ENCODE measurements around the gene C10orf71.

C10orf71 gene

DNA sequence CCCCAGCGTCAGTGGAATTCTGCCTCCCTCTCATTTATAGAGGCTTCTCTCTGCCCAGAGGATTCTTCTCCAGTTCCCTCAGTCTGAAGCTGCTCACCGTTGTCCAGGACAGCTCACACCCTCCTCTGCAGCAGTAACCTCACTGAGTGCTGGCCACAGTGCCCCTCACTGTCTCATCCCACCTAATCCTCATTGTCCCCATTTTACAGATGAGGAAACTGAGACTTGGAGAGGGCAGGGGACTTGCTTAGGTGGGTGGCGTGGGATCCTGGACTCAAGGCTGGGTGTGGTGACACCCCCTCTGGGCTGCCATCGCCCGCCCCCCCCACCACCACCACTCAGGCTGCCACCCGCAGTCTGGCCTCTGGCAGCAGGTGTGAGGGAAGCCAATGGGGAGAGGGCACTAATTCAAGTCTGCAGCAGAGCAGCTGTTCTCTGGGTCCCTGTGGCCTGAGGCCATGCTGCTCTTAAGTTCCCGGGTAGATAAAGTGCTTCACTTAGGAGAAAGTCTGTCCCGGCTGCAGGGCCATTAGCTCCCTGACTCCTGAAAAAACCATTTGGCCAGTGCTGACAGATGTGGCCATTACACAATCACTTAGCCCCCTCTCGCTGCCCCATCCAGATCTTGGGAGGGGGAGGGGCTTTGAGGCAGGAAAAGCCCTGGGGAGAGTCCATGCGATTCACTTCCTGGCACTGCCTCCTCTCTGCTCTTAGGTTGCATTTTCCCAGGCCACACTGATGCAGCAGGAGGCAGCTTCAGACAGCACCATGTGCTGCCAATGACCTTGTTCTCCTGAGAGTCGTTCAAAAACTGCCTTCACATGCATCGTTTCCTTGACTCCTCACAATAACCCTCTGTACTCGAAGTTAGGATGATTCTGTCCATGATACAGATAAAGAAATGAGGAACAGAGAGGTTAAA is 60.6 kb downstream of the C10orf71 start:
- peak; percentile 78 for DNase-seq (ENCODE audit: low spot score)

DNA sequence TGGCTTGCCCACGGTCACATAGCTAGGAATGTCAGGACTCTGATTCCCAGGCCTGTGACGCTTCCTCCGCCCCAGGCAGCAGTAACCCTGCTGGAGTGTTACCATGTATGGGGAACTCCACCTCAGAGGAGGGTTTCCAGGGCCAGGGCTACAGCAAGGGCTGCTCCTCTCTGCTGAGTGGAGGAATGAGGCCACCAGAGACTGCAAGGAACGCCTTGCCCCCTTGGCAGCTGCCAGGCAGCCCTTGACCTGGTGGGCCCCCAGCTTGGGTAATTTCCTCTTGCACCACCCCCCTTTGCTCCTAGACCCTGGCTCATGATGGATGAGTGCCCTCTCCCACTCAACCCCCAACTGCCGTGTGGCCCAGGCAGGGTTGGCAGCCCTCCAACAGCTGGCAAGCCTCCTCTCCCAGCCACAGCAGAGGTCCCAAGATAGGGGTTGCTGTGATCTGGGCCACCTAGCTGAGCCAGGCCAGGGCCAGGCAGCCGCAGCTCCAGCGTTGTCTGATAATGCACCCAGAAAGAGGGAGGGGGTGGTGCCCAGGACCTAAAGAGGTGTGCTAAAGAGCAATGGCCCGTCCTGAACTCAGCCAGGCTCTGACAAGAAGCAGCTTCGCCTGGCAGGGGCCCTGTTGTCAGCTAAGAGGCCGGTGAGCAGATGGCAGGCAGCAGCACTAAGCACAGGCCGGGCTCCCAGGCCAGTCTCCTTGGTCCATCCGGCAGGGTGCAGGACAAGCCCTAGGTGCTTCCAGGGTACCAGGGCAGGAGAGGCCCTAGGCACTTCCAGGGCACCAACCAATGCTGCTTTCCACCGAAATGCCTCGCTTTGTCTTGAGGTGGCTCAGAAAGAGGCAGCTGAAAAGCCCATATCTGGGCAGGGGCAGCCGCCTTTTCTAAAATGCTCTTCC is 61.6 kb downstream of the C10orf71 start:
- DNase-seq (ENCODE audit: low spot score): peak; percentile 11

DNA sequence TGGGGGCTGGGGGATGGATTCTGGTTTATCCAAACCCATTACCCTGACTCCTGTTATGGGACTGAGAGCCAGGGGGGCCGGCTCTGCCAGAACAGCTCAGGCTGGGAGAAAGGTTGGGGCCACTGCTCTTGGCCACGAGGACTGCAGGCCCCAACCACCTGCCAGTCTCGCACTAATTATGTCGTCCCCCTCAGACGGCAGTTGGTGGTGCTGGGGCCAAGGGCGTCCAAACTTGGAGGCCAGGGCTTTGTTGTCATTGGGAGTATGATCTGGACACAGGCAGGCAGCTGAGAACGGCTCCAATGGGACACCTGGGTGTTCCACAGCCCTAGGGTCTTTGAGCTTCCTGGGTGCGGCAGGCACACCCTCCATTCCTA is 62.2 kb downstream of the C10orf71 start:
- no peak for DNase-seq (ENCODE audit: low spot score)

DNA sequence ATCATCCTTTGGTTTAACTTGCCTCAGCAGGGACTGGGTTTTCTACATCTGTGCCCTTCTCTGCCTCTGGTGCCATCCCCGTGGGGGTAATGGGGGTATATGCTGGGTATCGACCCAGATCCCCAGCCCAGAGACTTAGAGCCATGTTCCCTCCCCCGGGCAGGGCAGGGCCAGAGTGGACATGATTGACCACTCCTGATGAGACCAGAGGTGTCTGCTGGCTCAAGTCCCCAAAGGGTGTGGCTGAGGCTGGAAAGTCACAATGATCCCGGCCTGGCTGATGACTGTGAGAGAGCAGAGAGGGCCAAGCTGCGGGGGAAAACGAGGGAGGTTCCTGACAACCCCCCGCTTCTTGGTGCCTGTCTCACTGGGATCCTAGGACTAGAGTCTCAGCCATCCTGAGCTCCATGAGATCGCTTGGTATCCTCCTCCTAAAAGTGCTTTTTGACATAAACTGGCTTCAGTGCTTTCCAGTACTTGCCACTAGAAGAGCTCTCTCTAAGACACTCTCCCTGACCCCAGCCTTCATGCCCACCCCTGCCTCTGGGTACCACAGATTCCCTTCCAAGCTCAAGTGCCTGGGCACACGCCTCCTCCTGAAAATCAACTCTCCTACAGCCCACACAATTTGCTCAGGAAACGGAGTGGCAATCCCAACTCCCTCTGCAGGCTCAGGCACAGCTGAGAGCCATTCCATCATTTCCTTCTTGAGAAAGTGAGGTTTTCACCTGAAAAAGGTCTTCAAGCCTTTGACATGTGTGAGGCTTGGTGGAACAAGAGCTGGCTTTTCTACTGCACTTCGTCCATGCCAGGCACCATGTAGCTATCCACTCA is 63.0 kb downstream of the C10orf71 start:
- no peak for DNase-seq (ENCODE audit: low spot score)

DNA sequence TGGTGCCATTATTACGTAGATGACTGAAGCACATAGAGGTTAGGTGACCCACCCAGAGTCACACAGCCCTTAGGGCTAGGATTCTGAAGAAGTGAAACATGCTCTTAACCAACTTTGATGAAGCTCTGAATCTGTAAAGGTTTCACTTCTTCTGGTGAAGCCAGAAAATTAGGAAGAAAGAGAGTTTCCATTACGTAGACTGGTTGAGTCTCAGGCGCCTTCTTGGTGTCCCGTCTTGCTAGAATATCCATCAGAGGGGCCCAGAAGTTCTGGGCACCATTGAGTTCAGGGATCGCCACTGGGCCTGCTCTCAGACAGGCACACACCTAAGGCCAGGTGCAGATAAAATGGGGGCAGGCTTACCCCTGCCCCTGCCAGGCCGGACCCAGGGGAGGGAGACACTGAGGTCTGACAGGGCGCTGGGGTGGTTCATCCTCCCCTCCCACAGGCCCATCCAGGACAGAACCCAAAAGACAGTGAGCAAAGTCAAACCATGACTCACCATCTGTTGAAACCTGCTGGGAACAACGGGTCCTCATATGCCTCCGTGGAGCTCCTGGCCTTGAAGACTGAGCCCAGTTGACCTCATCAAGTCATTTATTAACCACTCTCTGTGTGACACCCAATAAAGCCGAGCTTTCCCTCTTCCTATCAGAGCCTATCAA is 63.8 kb downstream of the C10orf71 start:
- DNase-seq (ENCODE audit: low spot score): no peak

DNA sequence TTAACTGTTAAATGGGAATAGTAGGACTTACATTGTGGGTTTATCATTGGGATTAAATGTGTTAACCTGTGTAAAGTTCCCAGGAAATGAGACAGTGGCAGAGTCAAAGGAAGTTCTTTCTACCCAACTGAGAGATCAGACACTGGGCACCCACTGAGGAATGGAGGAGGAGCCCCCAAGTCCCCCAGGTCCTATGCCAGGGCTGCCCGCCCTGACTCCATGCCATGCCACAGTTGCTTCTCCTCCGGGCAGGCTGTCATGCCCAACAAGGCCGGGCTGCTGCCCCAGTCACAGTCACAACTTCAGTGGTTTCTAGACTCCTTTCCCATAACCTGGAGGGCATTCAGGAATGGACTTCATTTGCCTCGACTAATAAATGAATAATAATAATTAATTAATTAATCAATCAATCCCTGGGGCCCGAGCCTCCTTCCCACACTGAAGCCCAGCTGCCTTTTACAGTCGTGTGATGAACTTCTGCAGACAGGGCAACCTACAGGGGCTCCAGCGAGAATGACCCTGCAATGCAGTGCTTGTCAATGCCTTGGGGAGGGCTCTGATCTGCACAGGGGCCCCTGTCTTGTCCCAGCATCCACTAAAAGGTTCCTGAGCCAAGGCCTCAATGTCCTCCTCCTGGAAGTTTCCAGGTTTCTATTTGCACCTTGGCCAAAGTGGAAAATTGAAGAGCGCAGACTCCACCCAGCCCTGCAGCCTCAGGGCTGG is 64.5 kb downstream of the C10orf71 start:
- no peak for DNase-seq (ENCODE audit: low spot score)

DNA sequence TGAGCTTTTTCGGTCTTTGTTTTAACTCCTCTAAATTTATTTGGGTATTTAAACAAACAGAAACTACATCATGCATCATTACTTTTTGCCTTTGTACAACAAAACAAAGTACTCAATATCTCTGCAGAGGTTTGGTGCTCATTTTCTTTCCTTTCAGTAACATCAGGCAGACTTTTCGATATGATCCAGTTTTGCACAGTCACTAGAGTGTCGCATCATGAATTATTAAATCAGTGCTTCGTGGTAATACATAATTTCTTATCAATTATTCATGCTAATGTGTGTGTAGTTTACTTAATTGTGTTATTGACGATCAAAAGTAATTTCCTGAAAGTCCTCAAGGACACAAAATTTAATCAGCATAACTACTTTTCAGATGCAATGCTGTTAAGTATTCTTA is 65.1 kb downstream of the C10orf71 start:
- no peak for DNase-seq (ENCODE audit: low spot score)

DNA sequence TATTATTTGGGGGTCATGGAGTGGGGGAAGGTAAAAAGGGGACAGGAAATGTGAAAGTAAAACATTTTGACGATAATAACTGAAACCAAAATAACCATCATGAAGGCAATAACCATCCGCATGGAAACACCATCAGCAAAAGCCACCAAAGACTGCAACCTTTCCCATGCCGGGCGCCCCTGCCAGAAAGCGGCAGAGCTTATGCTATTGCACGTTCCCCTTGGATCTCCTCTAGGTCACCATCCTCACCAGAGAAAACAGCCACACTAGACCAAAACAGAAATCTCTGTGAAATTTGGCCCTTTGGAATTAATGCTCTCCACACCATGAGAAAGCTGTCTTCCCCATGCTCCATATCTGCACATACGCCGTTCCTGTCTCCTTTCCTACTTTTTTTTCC is 65.8 kb downstream of the C10orf71 start:
- no peak for DNase-seq (ENCODE audit: low spot score)

DNA sequence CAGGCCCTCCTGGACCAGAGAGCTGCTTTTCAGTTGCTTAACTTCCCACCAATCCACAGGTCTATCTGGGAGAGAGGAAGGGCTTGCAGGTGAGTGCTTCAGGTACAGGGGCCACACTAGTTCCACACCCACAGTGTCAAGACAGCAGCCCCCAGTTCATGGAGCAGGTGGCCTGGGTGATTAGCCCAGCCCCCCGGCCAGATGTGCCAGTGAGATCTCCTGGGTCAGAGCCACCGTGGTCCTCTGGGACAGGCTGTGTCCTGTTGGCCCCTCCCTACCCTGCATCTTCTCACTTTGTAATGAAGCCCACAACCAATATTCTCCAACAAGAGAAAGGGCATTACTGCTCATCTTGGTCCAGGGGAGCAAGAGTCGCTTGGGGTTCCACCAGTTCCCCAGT is 66.3 kb downstream of the C10orf71 start:
- no peak for DNase-seq (ENCODE audit: low spot score)

DNA sequence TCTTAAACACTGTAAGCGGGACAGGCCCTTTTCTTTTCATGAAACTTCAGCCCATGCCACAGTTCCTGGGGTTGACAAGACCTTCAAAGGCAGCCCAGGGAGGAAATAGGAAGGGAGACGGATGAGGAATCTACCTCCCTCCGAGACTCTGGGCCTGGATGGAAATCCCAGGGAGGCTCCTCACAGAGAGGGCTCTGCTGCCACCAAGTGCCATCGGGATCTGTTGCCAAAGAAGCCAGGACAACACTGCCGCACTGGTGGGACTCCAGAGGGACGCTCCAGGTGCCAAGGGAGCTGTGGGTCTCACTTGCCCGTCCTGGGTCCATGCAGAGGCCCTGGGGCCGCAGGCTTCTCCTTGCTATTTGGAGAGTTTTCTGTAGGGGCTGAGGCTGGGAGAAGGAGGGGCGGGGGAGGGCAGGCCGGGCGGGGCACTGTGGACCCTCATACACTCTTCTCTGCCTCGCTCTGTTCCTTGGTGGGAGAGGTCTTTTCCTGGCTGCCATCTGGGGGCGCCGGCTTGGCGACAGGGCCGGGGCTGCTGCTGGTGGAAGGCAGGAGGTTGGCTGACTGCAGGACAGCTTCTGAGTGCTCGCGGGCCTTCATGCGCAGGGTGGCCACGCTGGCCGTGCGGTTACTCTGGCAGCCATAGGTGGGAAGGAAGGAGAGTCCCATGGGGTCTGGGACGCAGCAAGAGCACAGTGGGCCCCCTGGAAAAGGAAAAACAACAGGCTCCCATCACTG is 66.9 kb downstream of the C10orf71 start:
- no peak for DNase-seq (ENCODE audit: low spot score)

DNA sequence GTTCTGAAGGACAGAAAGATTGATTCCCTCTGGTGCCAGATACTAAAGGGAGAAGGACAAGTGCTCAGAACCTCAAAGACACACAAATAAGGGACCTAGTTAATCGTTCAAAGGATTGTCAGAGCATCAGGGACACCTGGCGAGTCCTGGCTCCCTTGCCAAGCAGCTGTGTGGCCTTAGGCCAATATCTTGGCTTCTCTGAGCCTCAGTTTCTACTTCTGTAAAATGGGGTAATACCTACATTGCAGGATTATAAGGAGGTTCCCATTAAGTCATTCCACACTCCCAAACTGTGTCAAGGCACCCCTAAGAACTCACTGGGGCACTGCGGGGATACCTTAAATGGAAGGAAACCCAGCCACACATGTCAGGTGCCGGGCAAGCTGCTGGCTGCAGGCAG is 67.5 kb downstream of the C10orf71 start:
- DNase-seq (ENCODE audit: low spot score): no peak

DNA sequence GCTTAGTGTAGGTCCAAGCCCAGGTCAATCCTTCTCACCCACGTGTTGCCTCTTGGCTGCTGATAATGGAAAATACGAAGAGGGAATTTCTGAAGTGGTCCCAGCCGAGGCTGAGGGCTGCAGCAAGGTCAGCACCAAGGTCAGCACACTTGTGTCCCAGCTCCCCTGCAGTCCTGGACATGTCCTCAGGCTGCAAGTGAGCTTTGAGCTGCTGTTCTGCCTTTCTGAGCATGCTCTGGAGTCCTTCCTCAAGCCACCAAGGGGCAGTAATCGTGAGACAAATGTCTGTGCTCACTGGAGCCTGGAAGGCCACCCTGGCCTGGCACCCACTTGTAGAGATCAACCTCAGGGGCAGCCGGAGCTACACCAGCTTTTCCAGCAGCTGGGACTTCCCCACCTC is 68.6 kb downstream of the C10orf71 start:
- DNase-seq (ENCODE audit: low spot score): no peak

DNA sequence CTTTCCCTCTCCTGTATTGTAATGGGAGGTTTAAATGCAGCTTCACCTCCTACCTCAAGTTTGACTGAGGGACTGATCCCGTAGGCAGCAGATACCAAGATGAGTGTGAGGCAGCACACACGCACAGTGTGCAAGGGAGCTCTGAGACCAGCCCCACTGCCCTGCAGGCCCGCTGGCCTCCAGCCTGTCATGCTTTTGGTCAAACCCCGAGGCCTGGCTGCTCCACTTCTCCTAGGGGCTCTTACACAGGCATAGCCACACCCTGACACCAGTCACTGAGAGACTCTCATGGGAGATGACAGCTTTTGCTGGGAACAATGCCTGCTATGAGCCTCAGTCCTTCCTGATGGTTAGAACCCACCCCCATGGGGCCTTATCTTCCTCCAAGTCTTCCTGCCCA is 69.3 kb downstream of the C10orf71 start:
- DNase-seq (ENCODE audit: low spot score): no peak

DNA sequence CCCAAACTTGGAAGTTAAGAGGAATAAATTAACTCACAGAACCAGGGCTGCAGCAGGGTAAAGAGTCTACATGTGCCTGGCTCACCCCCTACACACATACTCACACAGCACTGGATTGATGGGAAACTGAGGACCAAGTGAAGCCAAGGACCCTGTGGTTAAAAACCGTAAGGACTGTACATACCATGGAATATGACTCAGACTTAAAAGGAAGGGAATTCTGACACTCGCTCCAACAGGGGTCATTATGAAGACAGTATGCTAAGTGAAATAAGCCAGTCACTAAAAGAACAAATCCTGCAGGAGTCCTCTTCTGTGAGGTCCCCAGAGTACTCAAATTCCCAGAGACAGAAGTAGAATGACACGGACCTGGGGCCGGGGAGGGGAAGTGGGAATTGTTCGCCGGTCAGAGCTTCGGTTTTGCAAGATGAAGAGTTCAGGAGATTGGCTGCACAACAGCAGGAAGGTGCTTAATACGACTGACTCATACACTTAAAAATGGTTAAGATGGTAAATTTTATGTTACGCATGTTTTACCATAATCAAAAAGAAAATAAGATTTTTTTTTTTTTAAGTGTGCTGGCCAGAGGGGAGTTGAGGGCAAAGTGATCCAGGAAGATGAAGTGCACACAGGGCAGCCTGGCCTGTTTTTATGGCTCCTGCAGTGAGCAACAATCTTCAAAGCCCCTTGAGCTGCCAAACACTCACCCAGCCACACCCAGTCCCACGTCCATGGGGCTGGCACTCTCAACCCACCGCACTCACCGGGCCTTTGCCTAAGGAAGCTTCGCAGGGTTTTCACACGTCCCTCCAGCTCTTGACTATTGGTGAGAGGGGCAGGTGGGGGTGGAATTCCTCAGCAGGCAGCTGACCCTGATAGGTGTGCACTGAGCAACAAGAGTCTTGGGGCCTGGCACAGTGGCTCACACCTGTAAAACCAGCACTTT is 70.5 kb downstream of the C10orf71 start:
- DNase-seq (ENCODE audit: low spot score): no peak

DNA sequence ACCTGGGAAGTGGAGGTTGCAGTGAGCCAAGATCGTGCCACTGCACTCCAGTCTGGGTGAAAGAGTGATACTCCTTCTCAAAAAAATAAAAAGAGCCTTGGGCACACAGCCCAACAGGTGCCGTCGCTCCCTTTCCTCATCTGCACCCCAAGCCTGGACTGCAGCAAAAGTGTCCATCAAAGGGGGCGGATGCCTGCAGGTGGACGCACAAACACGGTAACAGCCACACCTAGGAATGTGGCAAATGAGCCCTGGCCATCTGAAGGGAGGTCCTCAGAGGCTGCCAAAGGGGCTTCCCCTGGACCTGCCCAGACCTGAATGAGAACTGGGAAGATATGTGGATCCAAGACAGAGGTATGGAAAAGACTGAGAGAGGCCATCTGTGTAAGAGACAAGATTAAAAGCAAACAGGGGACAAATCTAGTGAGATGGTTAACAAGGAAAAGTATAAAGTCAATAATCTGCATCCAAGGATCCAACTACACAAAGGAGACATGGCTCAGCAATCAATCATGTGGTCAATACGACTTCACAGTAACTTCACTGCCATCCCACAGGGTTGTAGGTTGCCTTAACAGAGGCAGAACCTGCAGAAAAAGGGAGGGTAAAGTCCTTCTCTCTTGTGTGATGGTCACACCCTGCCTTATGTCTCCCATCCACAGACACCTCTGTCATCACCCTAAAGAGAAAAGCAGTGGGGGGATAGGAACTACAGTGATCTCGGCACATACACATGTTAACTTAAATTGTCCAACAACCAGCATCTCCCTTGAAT is 71.5 kb downstream of the C10orf71 start:
- DNase-seq (ENCODE audit: low spot score): no peak

DNA sequence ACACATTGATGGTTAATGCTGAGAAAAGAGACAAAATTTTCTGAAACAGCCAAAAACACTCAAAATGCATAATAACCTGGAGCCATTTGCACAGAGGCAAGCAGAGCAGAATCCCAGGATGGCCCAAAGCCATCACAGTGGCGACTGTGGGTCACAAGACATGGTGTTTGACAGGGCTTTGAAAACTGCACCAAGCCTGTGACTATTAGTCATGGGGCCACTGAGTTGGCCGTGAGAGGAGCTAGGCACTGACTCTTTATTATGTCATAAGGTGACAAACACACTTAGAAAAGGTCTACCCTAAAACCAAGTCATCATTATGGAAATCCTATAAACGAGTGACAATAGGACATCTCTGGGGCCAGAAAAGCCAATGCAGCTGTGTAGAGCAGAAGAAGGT is 73.0 kb downstream of the C10orf71 start:
- no peak for DNase-seq (ENCODE audit: low spot score)

DNA sequence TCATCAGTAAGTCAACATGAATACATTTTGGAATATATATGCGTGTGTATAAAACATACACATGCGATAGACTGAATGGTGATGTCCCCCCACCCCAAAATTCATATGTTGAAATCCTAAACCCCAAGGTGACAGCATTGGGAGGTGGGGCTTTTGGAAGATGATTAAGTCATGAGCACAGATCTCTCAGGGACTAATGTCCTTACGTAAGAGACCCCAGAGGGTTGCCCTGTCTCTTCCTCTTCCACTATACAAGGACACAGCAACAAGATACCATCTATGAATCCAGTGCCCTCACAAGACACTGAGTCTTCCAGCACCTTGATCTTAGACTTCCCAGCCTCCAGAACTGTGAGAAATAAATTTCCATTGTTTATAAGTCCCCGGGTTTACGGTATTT is 74.4 kb downstream of the C10orf71 start:
- no peak for DNase-seq (ENCODE audit: low spot score)

DNA sequence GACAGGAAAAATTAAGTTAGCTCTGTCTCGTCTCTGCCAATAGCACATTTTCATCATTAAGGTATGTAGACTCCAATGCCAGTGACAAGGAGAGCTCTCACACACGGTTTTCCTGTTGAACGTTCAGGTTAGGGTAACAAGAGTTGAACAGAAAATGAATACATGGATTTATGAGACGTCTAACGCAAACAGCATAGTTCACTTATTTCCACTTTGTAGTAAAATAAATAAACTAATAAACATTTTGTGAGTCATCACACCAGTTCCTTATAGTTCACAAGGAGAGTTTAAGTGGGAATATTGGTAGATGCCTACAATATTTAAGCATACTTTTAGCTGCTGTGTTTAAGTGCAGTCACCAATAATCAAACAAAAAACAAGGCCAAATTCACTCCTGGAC is 75.8 kb downstream of the C10orf71 start:
- DNase-seq (ENCODE audit: low spot score): no peak

Measured in SK-N-DZ (cell line).